GM12878 (cell line): ENCODE data around the gene C1QTNF7. TPM values are rescaled to one million over a fixed set of nuclear protein-coding genes. Genes with fewer than 3 reads are reported as not detected.

ENCODE experiments used
- ATAC-seq: fragments of 200-7000 bp; cut with Tn5 transposase; 3 replicates; pipeline ENCODE4 v1.9.1; 2020; ENCODE audit warnings: mild to moderate bottlenecking, moderate library complexity
- BruUV-seq: library from RNA; stranded (reverse); fragments of 400-500 nt; replicated peaks from 2 replicates; lab custom pipeline; 2021; lab: Mats Ljungman, UMichigan
- CTCF ChIA-PET: fragments of 300-600 bp; sonication (Branson Sonifier 250); formaldehyde crosslinking; extraction: SDS; loops from one replicate; lab custom pipeline; 2021; ENCODE audit warnings: inconsistent platforms; lab: Yijun Ruan, JAX
- POLR2A ChIA-PET: fragments of 350-600 bp; formaldehyde crosslinking; extraction: SDS; loops from one replicate; lab custom pipeline; 2021; ENCODE audit warnings: inconsistent platforms; lab: Charles Lee
- RAD21 ChIA-PET: fragments of 300-600 bp; sonication (Branson Sonifier 250); formaldehyde crosslinking; loops from one replicate; lab custom pipeline; 2023; ENCODE audit warnings: antibody characterized with exemption; ENCODE audit not compliant: unreplicated experiment; lab: Charles Lee
- SMC1A ChIA-PET: fragments of 300-600 bp; sonication (Branson Sonifier 250); formaldehyde crosslinking; loops from one replicate; lab custom pipeline; 2023; ENCODE audit not compliant: unreplicated experiment, uncharacterized antibody; lab: Charles Lee
- DNase-seq: peaks from one replicate; pipeline ENCODE4 v3.0.0-alpha.2; 2011; ENCODE audit warnings: low read depth, low spot score
- FAIRE-seq: peaks from 3 replicates; lab custom pipeline; 2011; peaks lifted over from hg19 to GRCh38; lab: Jason Lieb, UNC
- H2AFZ ChIP-seq: 2 replicates; pipeline ENCODE4 v1.6.0; 2011; ENCODE audit warnings: low read depth, low read length, control low read depth; ENCODE audit not compliant: control insufficient read depth
- H3K27ac ChIP-seq: 2 replicates; pipeline ENCODE4 v1.5.1; 2011; ENCODE audit warnings: control low read depth; ENCODE audit not compliant: control insufficient read depth, insufficient read depth
- H3K27me3 ChIP-seq, 2 experiments: replicated peaks in 1 of 2; 2 replicates each; pipeline versions ENCODE4 v1.6.0 to v1.6.1; 2011; ENCODE audit warnings: low read length in 1 of 2; ENCODE audit not compliant: control insufficient read depth in 2 of 2, insufficient read depth in 2 of 2
- H3K36me3 ChIP-seq, 2 experiments: 2 replicates each; pipeline ENCODE4 v1.5.1; 2011; ENCODE audit warnings: low read length in 1 of 2; ENCODE audit not compliant: control insufficient read depth in 2 of 2, insufficient read depth in 2 of 2
- H3K4me1 ChIP-seq: 2 replicates; pipeline ENCODE4 v1.6.1; 2011; ENCODE audit warnings: mild to moderate bottlenecking, low read length, moderate library complexity, mixed read lengths; ENCODE audit not compliant: control insufficient read depth, insufficient read depth
- H3K4me2 ChIP-seq: 2 replicates; pipeline ENCODE4 v1.6.0; 2011; ENCODE audit warnings: control low read depth; ENCODE audit not compliant: control insufficient read depth, insufficient read depth
- H3K4me3 ChIP-seq: fragments of 200-600 bp; sonication (generic); 2 replicates; pipeline ENCODE4 v1.5.1; 2016
- H3K79me2 ChIP-seq: 2 replicates; pipeline ENCODE4 v1.6.0; 2011; ENCODE audit warnings: low read length; ENCODE audit not compliant: control insufficient read depth, insufficient read depth
- H3K9ac ChIP-seq: 2 replicates; pipeline ENCODE4 v1.8.0; 2011; ENCODE audit warnings: low read length, control low read depth, mixed read lengths; ENCODE audit not compliant: control insufficient read depth, insufficient read depth
- H3K9me3 ChIP-seq: replicated peaks from 3 replicates; pipeline ENCODE4 v1.5.1; 2011; ENCODE audit warnings: mild to moderate bottlenecking, low read length; ENCODE audit not compliant: control insufficient read depth, insufficient read depth
- H4K20me1 ChIP-seq: 2 replicates; pipeline ENCODE4 v1.6.0; 2011; ENCODE audit not compliant: control insufficient read depth, insufficient read depth
- CHD4 ChIP-seq: fragments of 200-600 bp; sonication (generic); IDR thresholded peaks from 2 replicates; pipeline ENCODE4 v1.6.1; 2016; ENCODE audit warnings: mild to moderate bottlenecking
- HCFC1 ChIP-seq: fragments of 150-350 bp; IDR thresholded peaks from 2 replicates; pipeline ENCODE4 v1.6.1; 2014; ENCODE audit warnings: low read length
- MYB ChIP-seq: fragments of 150-350 bp; IDR thresholded peaks from 2 replicates; pipeline ENCODE4 v1.6.1; 2014; ENCODE audit warnings: mild to moderate bottlenecking, low read depth, low read length, borderline replicate concordance
- RB1 ChIP-seq: fragments of 450-650 bp; formaldehyde crosslinking; IDR thresholded peaks from 2 replicates; pipeline ENCODE4 v1.6.1; 2017; ENCODE audit warnings: mild to moderate bottlenecking, borderline replicate concordance
- RELA ChIP-seq: fragments of 450-650 bp; IDR thresholded peaks from 2 replicates; pipeline ENCODE4 v1.8.0; 2014; ENCODE audit warnings: borderline replicate concordance; ENCODE audit not compliant: partially characterized antibody
- SMAD5 ChIP-seq: IDR thresholded peaks from 2 replicates; pipeline ENCODE4 v1.6.1; 2016; ENCODE audit warnings: antibody characterized with exemption, low read depth
- SPI1 ChIP-seq: IDR thresholded peaks from 2 replicates; pipeline ENCODE4 v1.6.1; 2011; ENCODE audit warnings: low read depth, mild to moderate bottlenecking, low read length, moderate library complexity, borderline replicate concordance; ENCODE audit not compliant: insufficient read depth
- TARDBP ChIP-seq: IDR thresholded peaks from 2 replicates; pipeline ENCODE4 v1.6.1; 2016; ENCODE audit warnings: borderline replicate concordance
- TBL1XR1 ChIP-seq: IDR thresholded peaks from 2 replicates; pipeline ENCODE4 v1.6.1; 2012; ENCODE audit warnings: low read depth, low read length, improper control_type of control experiment
- WGBS: methylation state at CpG from one replicate; pipeline ENCODE4 v1.1.6; 2016; ENCODE audit warnings: low lambda C conversion rate; ENCODE audit not compliant: insufficient replicate concordance, insufficient coverage; ENCODE audit errors: missing lambda C conversion rate; 5-methylcytosine and 5-hydroxymethylcytosine counted together
- in situ Hi-C: fragments of 300-500 bp; cut with MboI; formaldehyde crosslinking; loops from 9 replicates; pipeline ENCODE4 v1.14.3; 2018; ENCODE audit warnings: mixed read lengths
- intact Hi-C: fragments of 100-400 bp; cut with micrococcal nuclease; formaldehyde crosslinking; loops from one replicate; pipeline ENCODE4 v1.14.2; 2022; ENCODE audit not compliant: unreplicated experiment
- polyA plus RNA-seq, 11 experiments: library from polyadenylated mRNA; depleted of rRNA in 4 of 11; unstranded in 6 of 11; stranded (reverse) in 5 of 11; fragments of >200 nt; fragmentation: Nextera tagmentation in 4 of 11; fragmentation: Illumina TruSeq in 1 of 11; extraction: Ambion mirVana in 4 of 11; extraction: Trizol in 1 of 11; gene quantifications; 1 replicate in 1 of 11; 2 replicates in 10 of 11; pipeline versions ENCODE4 v1.2.1 to v1.2.3, GENCODE V29; 2011 to 2016; ENCODE audit warnings: inconsistent platforms in 2 of 11, missing spikeins in 2 of 11, low read depth in 1 of 11
- total RNA-seq, 4 experiments: library from RNA; depleted of rRNA in 3 of 4; stranded (reverse); fragments of >200 nt in 3 of 4; fragmentation: Illumina TruSeq in 1 of 4; extraction: Trizol in 1 of 4; gene quantifications; 2 replicates each; pipeline versions ENCODE4 v1.2.1 to v1.2.3, GENCODE V29; 2013 to 2021
- TF ChIP-seq, protein P1 (sequence below): fragments of 450-650 bp; IDR thresholded peaks from 2 replicates; pipeline ENCODE4 v1.6.1; 2014; ENCODE audit warnings: mild to moderate bottlenecking
- TF ChIP-seq, protein P2 (sequence below): fragments of 450-650 bp; IDR thresholded peaks from 2 replicates; pipeline ENCODE4 v1.6.1; 2017; ENCODE audit warnings: mild to moderate bottlenecking, moderate library complexity

C1QTNF7 gene
- total and polyA plus RNA-seq, 10 of the 15 experiments (the other 5 are each of a cell fraction or from before 2014, with no cell fraction given) = not detected

DNA sequence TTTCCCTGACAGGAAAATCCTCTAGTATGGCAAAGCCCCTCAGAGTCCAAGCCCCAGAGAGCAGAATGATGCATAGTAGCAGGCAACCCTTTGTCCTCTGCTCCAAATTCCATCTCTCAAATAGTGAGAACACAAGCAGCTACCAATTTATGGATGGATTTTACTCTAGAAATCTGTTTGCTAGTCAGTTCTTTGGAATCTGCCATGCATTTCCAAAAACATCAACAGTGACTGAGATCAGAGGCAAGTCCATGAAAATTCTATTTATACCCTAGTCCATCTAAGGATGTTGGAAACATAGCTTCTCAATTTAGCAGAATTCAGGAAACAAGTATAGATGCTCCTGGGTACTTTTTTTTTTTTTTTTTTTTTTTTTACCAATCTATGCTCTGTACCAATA lies 31.9 kb downstream of the C1QTNF7 start (continued):
- TF ChIP-seq, protein P1, sequence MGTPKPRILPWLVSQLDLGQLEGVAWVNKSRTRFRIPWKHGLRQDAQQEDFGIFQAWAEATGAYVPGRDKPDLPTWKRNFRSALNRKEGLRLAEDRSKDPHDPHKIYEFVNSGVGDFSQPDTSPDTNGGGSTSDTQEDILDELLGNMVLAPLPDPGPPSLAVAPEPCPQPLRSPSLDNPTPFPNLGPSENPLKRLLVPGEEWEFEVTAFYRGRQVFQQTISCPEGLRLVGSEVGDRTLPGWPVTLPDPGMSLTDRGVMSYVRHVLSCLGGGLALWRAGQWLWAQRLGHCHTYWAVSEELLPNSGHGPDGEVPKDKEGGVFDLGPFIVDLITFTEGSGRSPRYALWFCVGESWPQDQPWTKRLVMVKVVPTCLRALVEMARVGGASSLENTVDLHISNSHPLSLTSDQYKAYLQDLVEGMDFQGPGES = no peak
- TF ChIP-seq, protein P2, sequence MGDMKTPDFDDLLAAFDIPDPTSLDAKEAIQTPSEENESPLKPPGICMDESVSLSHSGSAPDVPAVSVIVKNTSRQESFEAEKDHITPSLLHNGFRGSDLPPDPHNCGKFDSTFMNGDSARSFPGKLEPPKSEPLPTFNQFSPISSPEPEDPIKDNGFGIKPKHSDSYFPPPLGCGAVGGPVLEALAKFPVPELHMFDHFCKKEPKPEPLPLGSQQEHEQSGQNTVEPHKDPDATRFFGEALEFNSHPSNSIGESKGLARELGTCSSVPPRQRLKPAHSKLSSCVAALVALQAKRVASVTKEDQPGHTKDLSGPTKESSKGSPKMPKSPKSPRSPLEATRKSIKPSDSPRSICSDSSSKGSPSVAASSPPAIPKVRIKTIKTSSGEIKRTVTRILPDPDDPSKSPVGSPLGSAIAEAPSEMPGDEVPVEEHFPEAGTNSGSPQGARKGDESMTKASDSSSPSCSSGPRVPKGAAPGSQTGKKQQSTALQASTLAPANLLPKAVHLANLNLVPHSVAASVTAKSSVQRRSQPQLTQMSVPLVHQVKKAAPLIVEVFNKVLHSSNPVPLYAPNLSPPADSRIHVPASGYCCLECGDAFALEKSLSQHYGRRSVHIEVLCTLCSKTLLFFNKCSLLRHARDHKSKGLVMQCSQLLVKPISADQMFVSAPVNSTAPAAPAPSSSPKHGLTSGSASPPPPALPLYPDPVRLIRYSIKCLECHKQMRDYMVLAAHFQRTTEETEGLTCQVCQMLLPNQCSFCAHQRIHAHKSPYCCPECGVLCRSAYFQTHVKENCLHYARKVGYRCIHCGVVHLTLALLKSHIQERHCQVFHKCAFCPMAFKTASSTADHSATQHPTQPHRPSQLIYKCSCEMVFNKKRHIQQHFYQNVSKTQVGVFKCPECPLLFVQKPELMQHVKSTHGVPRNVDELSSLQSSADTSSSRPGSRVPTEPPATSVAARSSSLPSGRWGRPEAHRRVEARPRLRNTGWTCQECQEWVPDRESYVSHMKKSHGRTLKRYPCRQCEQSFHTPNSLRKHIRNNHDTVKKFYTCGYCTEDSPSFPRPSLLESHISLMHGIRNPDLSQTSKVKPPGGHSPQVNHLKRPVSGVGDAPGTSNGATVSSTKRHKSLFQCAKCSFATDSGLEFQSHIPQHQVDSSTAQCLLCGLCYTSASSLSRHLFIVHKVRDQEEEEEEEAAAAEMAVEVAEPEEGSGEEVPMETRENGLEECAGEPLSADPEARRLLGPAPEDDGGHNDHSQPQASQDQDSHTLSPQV = no peak

DNA sequence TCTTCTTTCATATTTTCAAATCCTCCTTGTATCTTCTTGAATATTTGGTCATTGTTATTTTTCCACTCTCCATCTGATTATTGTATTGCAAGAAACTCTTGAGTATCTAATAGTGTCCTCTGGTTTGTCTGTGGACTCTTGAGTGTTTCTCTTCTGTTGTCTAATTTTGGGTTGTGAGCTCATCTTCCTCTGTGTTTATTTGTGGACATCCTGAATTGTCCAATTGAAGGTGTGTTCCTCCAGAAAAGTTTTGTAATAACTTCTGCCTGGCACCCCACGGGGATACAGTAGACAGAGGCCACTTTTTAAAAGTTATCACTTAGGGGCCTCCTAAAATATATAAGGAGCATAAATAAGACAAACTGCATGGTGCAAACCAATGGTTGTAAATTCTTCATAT lies 38.8 kb downstream of the C1QTNF7 start:
- no peak for FAIRE-seq

More for the DNA sequence above, 38.8 kb downstream of the C1QTNF7 start:
- ChIA-PET CTCF (no interaction called here), POLR2A (no interaction called here), SMC1A (no interaction called here), RAD21 (no interaction called here)
- in situ Hi-C loops (no loop called here), intact Hi-C loops (no loop called here)
- TF ChIP-seq SMAD5 = no peak
- no peak for TF ChIP-seq SPI1
- TF ChIP-seq MYB = no peak
- TF ChIP-seq TBL1XR1 = no peak
- TF ChIP-seq HCFC1 = no peak
- no peak for TF ChIP-seq RELA
- TF ChIP-seq CHD4 = no peak
- TF ChIP-seq RB1 = no peak
- no peak for TF ChIP-seq TARDBP
- no peak overlapping the region for H2AFZ ChIP-seq
- BruUV-seq = no TSS peak
- H3K4me1 ChIP-seq = peaks cover 4% of the 10 kb centered on the region; the same call in 1 of the 2 replicates
- no peak overlapping the region for H3K27ac ChIP-seq
- no peak overlapping the region for H3K4me2 ChIP-seq
- DNase-seq (no peak), ATAC-seq (no peak)
- no peaks in the 10 kb centered on the region for H3K79me2 ChIP-seq
- no peaks in the 10 kb centered on the region for H4K20me1 ChIP-seq
- no peaks in the 10 kb centered on the region; a peak in 1 of 4 replicates for H3K27me3 ChIP-seq
- no peak overlapping the region for H3K4me3 ChIP-seq
- H3K9me3 ChIP-seq = no peaks in the 10 kb centered on the region
- no peak overlapping the region for H3K9ac ChIP-seq
- H3K36me3 ChIP-seq = no peaks in the 10 kb centered on the region
- 0% methylated on average over 1 of the region's 1 CpG for WGBS
